GM12892 (cell line): Measurements from ENCODE around the gene TNNT3.

Experiments
- DNase-seq: peaks from one replicate; pipeline ENCODE4 v3.0.0; 2011; ENCODE audit not compliant: insufficient read length
- FAIRE-seq: peaks from 2 replicates; lab custom pipeline; 2011; peaks lifted over from hg19 to GRCh38; lab: Jason Lieb, UNC
- POLR2A ChIP-seq: IDR thresholded peaks from 2 replicates; pipeline ENCODE4 v1.6.1; 2011; ENCODE audit warnings: low read depth, low read length, control low read depth
- POLR2AphosphoS5 ChIP-seq: IDR thresholded peaks from 2 replicates; pipeline ENCODE4 v1.6.1; 2011; ENCODE audit warnings: low read depth, low read length, control low read depth
- TAF1 ChIP-seq: IDR thresholded peaks from 2 replicates; pipeline ENCODE4 v1.6.1; 2011; ENCODE audit warnings: low read depth, mild to moderate bottlenecking, control low read depth, low read length, borderline replicate concordance

TNNT3 gene

DNA sequence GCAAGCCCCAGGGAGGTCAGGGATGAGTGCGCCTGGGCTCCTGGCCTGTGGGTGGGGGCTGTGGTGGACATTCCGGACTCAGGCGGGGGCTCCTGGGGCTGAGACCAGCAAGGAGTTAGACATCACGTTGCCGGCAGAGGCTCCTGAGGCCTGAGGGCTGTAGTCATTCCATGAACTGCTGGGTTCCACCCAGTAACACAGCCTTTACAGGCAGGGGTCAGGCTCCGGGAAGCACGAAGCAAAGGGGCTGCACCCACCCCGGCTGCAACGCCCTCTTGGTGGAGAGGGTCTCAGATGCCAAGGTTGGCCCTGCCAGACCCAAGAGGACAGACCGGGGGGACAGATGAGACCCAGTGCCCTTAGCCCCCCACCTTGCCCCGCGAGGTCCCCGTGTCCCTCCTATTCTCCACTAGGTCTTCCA, 9.0 kb downstream of the TNNT3 start:
- no peak for FAIRE-seq
- TF ChIP-seq POLR2A (no peak), POLR2AphosphoS5 (no peak), TAF1 (no peak)
- DNase-seq = peak; percentile 18

DNA sequence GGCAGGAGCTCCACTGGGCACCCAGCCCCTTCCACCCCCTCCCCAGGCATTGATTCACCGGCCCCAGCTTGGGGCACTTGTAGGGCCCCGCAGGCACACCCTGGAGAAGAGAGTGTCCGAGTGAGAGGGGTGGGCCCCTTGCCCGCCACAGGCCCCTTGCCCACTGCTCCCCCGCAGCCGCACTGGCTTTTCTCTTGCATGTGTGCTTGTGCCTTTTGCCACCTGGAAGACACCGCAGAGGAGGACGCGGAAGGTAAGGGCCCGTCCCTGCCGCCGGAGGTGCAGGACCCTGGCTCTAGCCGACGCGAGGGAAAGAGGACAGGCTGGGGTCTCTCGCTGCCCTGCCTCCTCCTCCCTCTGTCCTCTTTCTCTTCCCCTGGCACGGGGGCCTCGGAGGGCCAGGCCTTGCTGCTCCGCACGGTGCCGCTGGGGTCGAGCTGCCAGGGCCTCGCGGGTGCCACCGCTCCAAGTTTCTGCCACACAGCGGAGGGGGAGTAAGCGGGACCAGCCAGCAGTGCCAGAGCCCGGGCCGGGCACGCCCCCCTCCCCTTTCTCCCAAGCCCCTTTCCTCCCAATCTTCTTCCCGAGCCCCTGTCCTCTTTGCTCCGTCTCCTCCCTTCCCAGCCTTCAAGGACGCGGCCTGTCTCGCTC, 9.5 kb downstream of the TNNT3 start:
- no peak for TF ChIP-seq POLR2AphosphoS5
- no peak for TF ChIP-seq TAF1
- TF ChIP-seq POLR2A = no peak
- FAIRE-seq (no peak), DNase-seq (no peak)

DNA sequence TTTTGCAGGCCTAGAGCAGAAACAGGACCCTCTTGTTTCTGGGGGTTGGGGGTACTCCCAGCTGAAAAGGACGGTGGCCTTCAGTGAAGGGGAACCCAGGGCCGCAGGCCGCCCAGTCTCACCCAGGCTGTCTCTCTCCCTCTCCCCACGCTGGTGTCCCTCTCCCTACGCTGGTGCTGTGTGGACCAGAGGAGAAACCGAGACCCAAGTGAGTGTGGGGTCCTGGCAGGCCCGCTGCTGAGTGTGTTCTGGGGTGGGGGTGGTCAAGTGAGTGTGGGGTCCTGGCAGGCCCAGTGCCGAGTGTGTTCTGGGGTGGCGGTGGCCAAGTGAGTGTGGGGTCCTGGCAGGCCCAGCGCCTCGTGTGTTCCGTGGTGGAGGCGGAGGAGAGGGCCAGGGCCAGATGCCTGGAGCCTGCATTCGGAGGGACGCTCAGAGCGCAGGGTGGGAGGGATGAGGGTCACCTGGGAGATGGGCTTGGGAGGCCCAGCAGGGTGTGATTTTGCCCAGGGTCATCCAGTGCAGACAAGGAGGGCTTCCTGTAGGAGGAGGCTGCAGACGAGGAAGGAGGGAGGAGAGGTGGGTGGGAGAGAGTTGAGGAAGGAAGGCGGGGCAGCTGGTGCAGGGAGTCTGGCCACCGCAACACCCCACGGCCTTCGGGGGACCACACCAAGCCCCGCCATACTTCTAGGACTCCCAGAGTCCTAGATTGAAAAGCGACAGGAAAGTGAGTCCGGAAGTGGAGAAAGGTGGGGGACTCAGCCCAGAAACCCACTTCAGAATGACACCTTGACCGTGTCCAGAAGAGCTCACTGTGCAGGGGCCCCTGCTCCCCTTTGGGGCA, 10.3 kb downstream of the TNNT3 start:
- TF ChIP-seq POLR2AphosphoS5 = no peak
- no peak for TF ChIP-seq TAF1
- no peak for TF ChIP-seq POLR2A
- DNase-seq (no peak), FAIRE-seq (no peak)

DNA sequence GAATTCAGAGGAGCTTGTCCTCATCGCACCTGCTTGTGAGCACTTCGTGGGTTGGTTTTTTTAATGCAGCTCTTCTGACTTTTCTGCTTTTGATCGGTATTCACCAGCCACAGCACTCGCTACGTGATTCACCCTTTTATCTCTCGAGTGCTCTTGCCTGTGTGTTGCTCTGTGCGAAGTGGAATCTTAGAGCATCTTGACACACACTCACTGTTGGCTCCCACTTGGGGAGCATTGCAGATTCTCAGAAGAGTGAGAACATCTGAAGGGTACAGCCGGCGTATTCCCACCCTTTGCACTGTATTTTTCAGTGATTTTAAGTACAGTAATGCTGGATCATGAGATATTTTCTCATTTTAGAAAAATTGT, 10.9 kb downstream of the TNNT3 start:
- no peak for DNase-seq
- FAIRE-seq = no peak
- TF ChIP-seq POLR2A (no peak), TAF1 (no peak), POLR2AphosphoS5 (no peak)

DNA sequence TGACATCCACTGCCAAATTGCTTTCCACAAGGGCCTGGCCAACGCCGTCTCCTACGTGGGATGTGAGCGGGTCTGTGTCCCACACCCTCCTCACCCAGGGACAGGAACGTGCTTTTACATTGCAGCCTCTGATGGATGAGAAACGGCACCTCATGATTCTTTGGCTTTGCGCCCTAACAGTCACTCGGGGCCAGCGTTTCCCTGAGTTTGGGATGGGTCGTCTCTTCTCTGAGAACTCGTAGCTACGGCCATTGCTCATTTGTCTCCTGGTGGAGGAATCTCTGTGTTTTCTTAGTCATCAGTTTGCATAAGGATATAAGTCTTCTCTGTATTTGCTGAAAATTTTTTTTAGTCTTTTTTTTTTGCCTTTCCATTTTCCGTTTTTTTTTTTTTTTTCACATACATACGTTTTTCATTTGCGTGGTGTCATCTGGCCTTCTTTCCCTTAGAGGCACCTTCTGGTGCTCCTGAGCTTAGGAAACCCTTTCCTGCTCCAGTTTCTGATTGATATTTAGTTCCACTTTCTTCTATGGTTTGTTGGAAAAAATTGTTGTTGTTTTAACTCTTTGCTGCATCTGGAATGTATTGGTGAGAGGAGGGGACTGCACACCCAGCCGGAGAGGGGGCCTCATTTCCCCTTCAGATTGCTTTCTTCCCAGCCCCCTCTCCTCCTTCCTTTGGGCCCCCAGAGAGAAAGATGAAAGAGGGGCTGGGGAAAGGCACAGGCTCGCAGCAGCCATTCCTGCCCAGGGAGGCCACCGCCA, 12.0 kb downstream of the TNNT3 start:
- TF ChIP-seq POLR2A (no peak), TAF1 (no peak), POLR2AphosphoS5 (no peak)
- FAIRE-seq (no peak), DNase-seq (no peak)

DNA sequence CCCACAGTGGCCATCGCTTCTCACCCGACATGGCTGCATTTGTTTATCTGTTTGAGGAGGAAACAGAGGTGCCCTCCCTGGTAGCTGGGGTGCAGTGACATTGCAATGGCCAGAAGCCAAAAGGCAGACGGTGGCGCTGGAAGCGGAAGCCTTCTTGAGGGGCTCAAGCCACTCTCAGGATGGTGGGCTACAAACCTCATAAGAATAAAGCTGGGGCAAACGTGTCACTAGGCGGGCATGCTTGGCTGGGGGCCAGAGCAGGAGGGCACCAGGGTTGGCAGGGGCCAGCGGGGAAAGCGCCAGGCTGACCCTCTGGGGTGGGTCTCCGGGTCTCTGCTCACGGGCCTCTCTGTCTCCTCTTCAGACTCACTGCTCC, 12.6 kb downstream of the TNNT3 start:
- DNase-seq (no peak), FAIRE-seq (no peak)
- no peak for TF ChIP-seq TAF1
- TF ChIP-seq POLR2AphosphoS5 = no peak
- no peak for TF ChIP-seq POLR2A

DNA sequence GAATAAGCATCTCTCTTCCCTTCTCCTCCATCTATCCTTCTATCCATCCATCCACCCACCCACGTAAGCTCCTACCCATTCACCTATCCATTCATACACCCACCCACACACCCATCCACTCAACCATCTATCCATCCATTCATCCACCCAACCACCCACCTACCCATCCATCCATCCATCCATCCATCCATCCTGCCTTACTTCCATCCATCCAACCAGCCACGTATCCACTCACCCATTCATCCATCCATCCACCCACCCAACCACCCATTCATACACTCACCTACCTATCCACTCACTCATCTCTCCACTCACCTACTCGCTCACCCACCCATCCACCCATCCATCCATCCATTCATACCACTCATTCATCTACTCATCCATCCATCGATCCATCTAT, 13.2 kb downstream of the TNNT3 start:
- FAIRE-seq = no peak
- no peak for TF ChIP-seq POLR2AphosphoS5
- no peak for TF ChIP-seq TAF1
- TF ChIP-seq POLR2A = no peak
- DNase-seq = no peak

DNA sequence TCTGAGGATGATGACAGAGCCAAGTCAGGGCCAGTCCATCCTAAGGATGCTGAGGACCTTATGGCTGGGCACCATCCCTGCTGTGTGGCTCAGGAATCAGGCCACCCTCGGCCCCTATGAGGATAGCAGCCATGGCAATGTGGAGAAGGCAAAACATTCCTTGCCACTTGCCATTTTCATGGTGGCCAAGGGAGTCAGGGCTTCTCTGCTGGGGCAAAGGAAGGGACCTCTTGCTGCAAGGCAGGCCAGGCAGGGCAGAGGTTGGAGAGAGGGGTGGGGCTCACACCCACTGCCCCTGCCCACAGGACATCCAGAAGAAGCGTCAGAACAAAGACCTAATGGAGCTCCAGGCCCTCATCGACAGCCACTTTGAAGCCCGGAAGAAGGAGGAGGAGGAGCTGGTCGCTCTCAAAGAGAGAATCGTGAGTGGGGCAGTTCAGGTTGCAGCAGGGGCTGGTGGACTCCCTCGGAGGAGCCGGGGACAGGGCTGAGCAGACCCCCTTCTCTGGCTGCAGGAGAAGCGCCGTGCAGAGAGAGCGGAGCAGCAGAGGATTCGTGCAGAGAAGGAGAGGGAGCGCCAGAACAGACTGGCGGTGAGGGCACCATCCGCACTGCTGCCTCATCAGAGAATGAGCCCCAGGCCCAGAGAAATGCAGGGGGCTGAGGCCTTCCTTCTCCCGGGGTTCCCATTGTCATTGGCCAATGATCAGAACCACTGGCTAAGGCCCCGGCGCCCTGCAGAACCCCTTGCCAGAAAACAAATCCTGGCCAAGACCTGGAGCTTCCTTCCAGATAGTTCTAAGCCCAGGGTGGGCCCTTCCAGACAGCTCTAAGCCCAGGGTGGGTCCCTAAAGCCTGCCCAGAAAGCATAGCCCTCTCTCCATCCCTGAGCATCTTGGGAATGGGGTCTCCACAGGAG, 14.2 kb downstream of the TNNT3 start:
- no peak for TF ChIP-seq POLR2AphosphoS5
- TF ChIP-seq POLR2A = no peak
- no peak for TF ChIP-seq TAF1
- FAIRE-seq (no peak), DNase-seq (no peak)

DNA sequence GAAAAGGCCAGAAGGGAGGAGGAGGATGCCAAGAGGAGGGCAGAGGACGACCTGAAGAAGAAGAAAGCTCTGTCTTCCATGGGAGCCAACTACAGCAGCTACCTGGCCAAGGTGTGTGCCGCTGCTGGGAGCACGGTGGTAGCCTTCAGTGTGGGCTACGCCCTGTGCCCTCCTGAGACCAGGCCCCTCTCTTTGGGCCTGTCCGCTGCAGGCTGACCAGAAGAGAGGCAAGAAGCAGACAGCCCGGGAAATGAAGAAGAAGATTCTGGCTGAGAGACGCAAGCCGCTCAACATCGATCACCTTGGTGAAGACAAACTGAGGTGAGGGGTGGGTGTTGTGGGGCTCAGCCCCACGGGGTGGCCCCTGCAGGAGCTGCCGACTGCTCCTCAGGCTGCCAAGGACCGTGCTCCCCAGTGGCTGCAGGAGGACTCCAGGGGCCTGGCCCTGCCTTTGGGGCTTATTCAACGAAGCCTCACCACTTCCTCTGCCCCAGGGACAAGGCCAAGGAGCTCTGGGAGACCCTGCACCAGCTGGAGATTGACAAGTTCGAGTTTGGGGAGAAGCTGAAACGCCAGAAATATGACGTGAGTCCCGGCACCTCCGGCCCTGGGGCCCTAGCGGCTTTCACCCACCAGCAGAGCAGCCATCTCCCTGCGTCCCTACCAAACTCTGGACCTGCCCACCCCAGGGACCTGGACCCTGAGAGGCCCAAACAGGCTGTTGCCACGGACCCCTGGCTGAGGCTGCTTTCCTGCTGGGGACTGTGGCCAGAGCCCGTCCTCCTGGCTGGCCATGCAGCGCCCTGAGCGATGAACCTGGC, 15.0 kb downstream of the TNNT3 start:
- TF ChIP-seq POLR2A (no peak), POLR2AphosphoS5 (no peak), TAF1 (no peak)
- DNase-seq = peak; percentile 21
- FAIRE-seq = no peak
